MM.1S (cell line): ENCODE measurements around the gene UBE2QL1.

Source experiments
- DNase-seq: peaks from one replicate; pipeline ENCODE4 v3.0.0-alpha.2; 2015
- H2AFZ ChIP-seq: fragments of 300-600 bp; sonication (generic); 2 replicates; pipeline ENCODE4 v1.6.0; 2016; ENCODE audit warnings: antibody characterized with exemption, low read length
- H3F3A ChIP-seq: fragments of 300-600 bp; sonication (generic); 2 replicates; pipeline ENCODE4 v1.6.1; 2016; ENCODE audit warnings: mild to moderate bottlenecking, antibody characterized with exemption, low read length, moderate library complexity, mixed read lengths; ENCODE audit not compliant: insufficient read depth
- H3K27ac ChIP-seq: fragments of 300-600 bp; sonication (generic); 2 replicates; pipeline ENCODE4 v1.5.1; 2016; ENCODE audit warnings: mild to moderate bottlenecking, low read length
- H3K27me3 ChIP-seq: fragments of 300-600 bp; sonication (generic); replicated peaks from 2 replicates; pipeline ENCODE4 v1.6.0; 2016; ENCODE audit warnings: low read length; ENCODE audit not compliant: insufficient read depth
- H3K36me3 ChIP-seq: fragments of 300-600 bp; sonication (generic); replicated peaks from 2 replicates; pipeline ENCODE4 v1.6.1; 2016; ENCODE audit warnings: mild to moderate bottlenecking, low read length, mixed read lengths; ENCODE audit not compliant: insufficient read depth
- H3K4me1 ChIP-seq: fragments of 300-600 bp; sonication (generic); 2 replicates; pipeline ENCODE4 v1.6.1; 2016; ENCODE audit warnings: low read length, mixed read lengths
- H3K4me2 ChIP-seq: fragments of 300-600 bp; sonication (generic); 2 replicates; pipeline ENCODE4 v1.6.0; 2016; ENCODE audit warnings: low read depth, low read length
- H3K4me3 ChIP-seq: fragments of 300-600 bp; sonication (generic); 2 replicates; pipeline ENCODE4 v1.5.1; 2016; ENCODE audit warnings: low read length, mixed read lengths
- H3K79me2 ChIP-seq: fragments of 300-600 bp; sonication (generic); 2 replicates; pipeline ENCODE4 v1.6.1; 2016; ENCODE audit warnings: mixed run types, low read length, mixed read lengths
- H3K9ac ChIP-seq: fragments of 300-600 bp; sonication (generic); 2 replicates; pipeline ENCODE4 v1.6.1; 2016; ENCODE audit warnings: low read length, mixed read lengths
- H3K9me2 ChIP-seq: fragments of 300-600 bp; sonication (generic); replicated peaks from 2 replicates; pipeline ENCODE4 v1.6.1; 2016; ENCODE audit warnings: mild to moderate bottlenecking, low read length, mixed read lengths; ENCODE audit not compliant: insufficient read depth
- H3K9me3 ChIP-seq: fragments of 300-600 bp; sonication (generic); replicated peaks from 2 replicates; pipeline ENCODE4 v1.6.1; 2016; ENCODE audit warnings: mild to moderate bottlenecking, low read length, mixed read lengths; ENCODE audit not compliant: insufficient read depth
- H4K20me1 ChIP-seq: fragments of 300-600 bp; sonication (generic); 2 replicates; pipeline ENCODE4 v1.6.1; 2016; ENCODE audit warnings: mild to moderate bottlenecking, low read length, moderate library complexity, mixed read lengths; ENCODE audit not compliant: insufficient read depth
- EZH2 ChIP-seq: fragments of 300-600 bp; sonication (generic); optimal IDR thresholded peaks from 2 replicates; pipeline ENCODE3; 2017; ENCODE audit warnings: low read depth, mild to moderate bottlenecking, antibody characterized with exemption, low read length, mixed read lengths
- EZH2phosphoT487 ChIP-seq: fragments of 300-600 bp; sonication (generic); IDR thresholded peaks from 2 replicates; pipeline ENCODE4 v1.6.1; 2018; ENCODE audit warnings: antibody characterized with exemption, low read length
- TF ChIP-seq, protein P1 (sequence below): fragments of 300-600 bp; sonication (generic); IDR thresholded peaks from 2 replicates; pipeline ENCODE4 v1.5.1; 2016; ENCODE audit warnings: antibody characterized with exemption, low read length, mixed read lengths

Gene UBE2QL1

GRCh38 chr5:6402939-6403338 is 45.7 kb upstream of the UBE2QL1 start:
- H3K9me2 ChIP-seq = no peaks in the 10 kb centered on the region
- TF ChIP-seq EZH2phosphoT487 = no peak
- TF ChIP-seq, protein P1, sequence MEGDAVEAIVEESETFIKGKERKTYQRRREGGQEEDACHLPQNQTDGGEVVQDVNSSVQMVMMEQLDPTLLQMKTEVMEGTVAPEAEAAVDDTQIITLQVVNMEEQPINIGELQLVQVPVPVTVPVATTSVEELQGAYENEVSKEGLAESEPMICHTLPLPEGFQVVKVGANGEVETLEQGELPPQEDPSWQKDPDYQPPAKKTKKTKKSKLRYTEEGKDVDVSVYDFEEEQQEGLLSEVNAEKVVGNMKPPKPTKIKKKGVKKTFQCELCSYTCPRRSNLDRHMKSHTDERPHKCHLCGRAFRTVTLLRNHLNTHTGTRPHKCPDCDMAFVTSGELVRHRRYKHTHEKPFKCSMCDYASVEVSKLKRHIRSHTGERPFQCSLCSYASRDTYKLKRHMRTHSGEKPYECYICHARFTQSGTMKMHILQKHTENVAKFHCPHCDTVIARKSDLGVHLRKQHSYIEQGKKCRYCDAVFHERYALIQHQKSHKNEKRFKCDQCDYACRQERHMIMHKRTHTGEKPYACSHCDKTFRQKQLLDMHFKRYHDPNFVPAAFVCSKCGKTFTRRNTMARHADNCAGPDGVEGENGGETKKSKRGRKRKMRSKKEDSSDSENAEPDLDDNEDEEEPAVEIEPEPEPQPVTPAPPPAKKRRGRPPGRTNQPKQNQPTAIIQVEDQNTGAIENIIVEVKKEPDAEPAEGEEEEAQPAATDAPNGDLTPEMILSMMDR = no peak
- no peak for TF ChIP-seq EZH2
- H3K9ac ChIP-seq = peak overlapping the region; percentile 59
- H3K27ac ChIP-seq = peak overlapping the region; percentile 85
- no peaks in the 10 kb centered on the region for H3K27me3 ChIP-seq
- H3K4me2 ChIP-seq = peak overlapping the region; percentile 65
- peak overlapping the region; percentile 30; the same call in 1 of the 2 replicates for H3K4me3 ChIP-seq
- H3K9me3 ChIP-seq = no peaks in the 10 kb centered on the region
- no peaks in the 10 kb centered on the region for H3K36me3 ChIP-seq
- no peak overlapping the region for H2AFZ ChIP-seq
- peaks cover 23% of the 10 kb centered on the region for H3F3A ChIP-seq
- no peaks in the 10 kb centered on the region for H3K79me2 ChIP-seq
- H3K4me1 ChIP-seq = peaks cover 36% of the 10 kb centered on the region
- no peaks in the 10 kb centered on the region for H4K20me1 ChIP-seq
- peak; percentile 95 for DNase-seq

- Histone ChIP-seq H3F3A (peaks cover 24% of the 10 kb centered on the region), H3K9me2 (no peaks in the 10 kb centered on the region), H3K79me2 (no peaks in the 10 kb centered on the region), H3K4me3 (no peak overlapping the region; the same call in 1 of the 2 replicates), H3K4me2 (peak overlapping the region; percentile 65; the same call in 1 of the 2 replicates), H3K9me3 (no peaks in the 10 kb centered on the region), H3K9ac (peak overlapping the region; percentile 39), H2AFZ (0 out of 2 replicates have a peak overlapping the region, but pooled peaks have one; percentile 0), H3K4me1 (peaks cover 41% of the 10 kb centered on the region), H3K27ac (peak overlapping the region; percentile 85), H4K20me1 (no peaks in the 10 kb centered on the region), H3K27me3 (no peaks in the 10 kb centered on the region), H3K36me3 (no peaks in the 10 kb centered on the region)
- DNase-seq = peak; percentile 23
- TF ChIP-seq EZH2phosphoT487 (no peak), EZH2 (no peak)
- TF ChIP-seq, protein P1 = no peak
These were observed 45.2 kb upstream of the UBE2QL1 start for GRCh38 chr5:6403416-6403815.

GRCh38 chr5:6404129-6404528 is 44.5 kb upstream of the UBE2QL1 start:
- Histone ChIP-seq H3K9me2 (no peaks in the 10 kb centered on the region), H3K36me3 (no peaks in the 10 kb centered on the region), H2AFZ (no peak overlapping the region), H3K4me3 (no peak overlapping the region), H3K4me2 (peak overlapping the region; percentile 65; the same call in 1 of the 2 replicates), H3F3A (peaks cover 28% of the 10 kb centered on the region), H3K4me1 (peaks cover 48% of the 10 kb centered on the region), H3K9me3 (no peaks in the 10 kb centered on the region), H4K20me1 (no peaks in the 10 kb centered on the region), H3K79me2 (no peaks in the 10 kb centered on the region), H3K27me3 (no peaks in the 10 kb centered on the region), H3K9ac (no peak overlapping the region), H3K27ac (peak overlapping the region; percentile 85; the same call in 1 of the 2 replicates)
- DNase-seq = peak; percentile 28
- TF ChIP-seq, protein P1 = no peak
- TF ChIP-seq EZH2 = no peak
- no peak for TF ChIP-seq EZH2phosphoT487
